ENCODE results near the gene EID2B.

EID2B gene

DNA sequence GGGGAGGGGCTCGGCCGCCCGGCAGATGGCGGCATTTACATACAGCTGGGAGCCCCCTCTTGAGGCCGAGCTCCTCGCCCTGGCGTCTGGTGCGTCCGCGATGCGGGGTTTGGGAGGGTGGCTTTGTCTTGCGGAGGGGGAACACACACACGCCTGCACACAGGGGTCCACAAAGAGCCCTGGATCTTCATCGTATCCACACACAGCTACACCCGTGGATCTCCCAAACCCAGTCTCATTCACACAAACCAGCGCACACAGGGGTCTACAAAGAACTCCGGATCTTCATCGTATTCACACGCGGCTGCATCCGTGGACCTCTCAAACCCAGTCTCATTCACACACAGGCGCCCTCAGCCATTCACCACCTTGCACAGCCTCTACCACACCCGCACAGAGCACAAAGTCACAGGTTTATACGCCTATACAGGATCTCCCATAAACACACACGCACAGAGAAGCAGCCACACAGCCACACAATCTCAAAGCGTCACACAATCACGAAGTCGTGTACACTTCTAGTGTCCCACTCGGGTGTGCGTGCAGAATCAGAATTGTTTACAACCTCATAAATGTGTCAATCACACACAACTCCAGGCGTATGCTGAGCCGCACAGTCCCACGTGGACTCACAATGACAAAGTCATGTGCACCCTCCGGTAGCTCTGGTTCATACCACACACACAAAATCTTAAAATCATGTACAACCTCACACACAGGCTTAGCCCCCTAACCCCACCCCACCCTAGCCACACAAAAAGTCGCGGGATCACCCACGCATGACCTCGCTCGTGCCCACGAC is 34.5 kb downstream of the EID2B start:
- no peak for DNase-seq

DNA sequence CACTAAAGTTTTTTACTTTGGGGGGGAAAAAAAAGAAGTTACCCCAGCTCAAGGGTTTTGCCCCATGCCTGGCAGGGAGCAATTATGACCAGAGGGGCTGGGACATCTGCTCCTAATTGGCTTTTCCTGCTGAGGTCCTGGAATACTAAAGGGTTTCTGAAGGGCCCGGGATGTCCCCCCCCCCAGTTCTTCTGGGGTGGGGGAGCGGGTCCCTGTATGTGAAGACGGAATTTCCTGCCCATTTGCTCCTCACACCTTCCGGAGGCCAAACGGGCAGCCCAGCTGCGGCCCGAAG is 35.0 kb downstream of the EID2B start:
- DNase-seq: no peak

DNA sequence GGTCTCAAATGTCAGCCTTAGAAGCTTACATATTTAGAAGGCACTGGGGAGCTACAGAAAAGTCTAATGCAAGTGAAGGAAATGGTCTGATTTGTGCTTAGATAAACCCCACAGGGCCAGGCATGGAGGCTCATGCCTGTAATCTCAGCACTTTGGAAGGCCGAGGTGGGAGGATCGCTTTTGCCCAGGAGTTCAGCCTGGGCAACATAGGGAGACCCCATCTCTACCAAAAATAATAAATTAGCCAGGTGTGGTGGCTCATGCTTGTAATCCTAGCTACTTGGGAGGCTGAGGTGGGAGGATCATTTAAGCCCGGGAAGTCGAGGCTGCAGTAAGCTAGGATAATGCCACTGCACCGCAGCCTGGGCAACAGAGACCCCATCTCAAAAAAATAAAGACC is 36.6 kb downstream of the EID2B start:
- no peak for DNase-seq

DNA sequence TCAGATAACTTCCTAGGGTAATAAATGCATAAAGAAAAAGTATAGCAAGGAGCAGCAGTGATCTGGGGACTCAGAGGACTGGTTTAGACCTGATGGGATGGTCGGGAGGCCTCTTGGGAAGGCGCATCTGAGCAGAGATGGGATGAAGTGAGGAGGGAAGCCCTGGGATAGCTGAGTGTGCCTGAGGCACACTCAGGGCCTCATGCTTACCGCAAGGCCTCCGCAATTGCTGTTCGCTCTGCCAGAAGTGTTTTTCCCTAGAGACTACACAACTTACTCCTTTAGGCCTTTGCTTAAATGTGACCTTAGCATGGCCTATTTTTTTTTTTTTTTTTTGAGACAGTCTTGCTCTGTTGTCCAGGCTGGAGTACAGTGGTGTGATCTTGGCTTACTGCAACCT is 38.0 kb downstream of the EID2B start:
- DNase-seq: no peak

DNA sequence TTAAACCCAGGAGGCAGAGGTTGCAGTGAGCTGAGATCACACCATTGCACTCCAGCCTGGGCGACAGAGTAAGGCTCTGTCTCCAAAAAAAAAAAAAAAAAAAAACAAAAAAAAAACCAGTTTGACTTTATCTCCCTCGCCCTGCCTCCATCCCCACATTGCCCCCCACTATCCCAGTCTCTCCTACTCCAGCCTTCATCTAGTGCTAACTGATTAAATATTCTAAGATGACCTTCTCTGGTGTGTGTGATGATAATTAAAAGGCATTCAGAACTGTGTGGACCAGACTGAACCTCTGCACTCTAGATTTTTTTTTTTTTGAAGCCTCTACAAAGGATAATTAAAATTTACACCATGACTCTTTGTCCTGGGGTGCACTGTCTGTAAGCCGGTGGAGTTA is 39.9 kb downstream of the EID2B start:
- DNase-seq: no peak

DNA sequence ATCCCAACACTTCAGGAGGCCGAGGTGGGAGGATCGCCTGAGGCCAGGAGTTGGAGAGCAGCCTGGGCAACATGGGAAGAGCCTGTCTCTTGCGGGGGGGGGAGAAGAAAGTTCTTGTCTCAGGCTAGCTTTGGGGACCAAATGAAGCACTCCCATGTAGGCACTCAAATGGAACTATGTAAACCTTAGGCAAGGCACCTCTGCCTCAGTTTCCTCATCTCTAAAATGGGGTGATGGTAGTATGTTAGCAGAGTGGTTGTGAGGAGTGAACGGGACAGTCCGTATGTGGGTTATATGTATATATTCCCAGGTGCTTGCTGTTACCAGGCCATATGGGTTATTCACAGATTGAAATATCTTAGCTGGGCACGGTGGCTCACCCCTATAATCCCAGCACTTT is 40.4 kb downstream of the EID2B start:
- no peak for DNase-seq

DNA sequence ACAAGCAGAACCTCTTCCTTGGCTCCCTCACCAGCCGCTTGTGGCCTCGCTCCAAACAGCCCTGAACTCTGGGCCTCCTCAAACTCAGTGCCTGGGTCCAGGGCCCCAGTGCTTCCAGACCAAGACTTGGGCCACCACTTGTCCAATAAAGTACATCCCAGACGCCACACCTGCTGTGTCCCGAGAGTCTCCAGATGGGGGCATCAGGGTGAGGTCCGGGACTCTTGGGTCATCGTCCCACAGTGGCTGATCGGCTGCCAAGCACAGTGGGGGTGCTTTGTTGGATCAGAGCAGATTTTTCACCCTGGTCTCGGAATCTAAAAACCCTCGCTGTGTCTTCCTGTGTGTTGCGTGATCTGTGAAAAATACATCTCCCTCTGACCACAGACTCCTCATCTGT is 42.9 kb downstream of the EID2B start:
- no peak for DNase-seq

DNA sequence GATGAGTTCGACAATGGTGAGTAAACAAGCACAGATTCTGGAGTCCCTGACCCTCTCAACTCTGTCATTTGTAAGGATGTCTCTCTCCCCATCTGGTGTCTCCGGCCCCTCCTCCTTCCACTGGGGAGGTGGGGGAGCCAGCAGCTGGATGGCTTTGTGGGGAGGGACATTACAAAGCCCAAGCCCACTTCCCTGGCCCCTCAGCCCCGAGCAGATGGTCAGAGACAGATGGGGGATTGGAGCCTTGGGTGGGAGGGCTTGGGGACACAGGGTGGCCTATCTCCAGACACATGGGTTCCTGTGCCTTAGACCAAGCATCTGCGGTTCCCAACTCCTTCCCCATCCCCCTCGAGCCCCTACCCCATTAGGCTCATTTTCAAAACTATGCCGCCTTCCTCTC is 49.5 kb downstream of the EID2B start:
- no peak for DNase-seq

DNA sequence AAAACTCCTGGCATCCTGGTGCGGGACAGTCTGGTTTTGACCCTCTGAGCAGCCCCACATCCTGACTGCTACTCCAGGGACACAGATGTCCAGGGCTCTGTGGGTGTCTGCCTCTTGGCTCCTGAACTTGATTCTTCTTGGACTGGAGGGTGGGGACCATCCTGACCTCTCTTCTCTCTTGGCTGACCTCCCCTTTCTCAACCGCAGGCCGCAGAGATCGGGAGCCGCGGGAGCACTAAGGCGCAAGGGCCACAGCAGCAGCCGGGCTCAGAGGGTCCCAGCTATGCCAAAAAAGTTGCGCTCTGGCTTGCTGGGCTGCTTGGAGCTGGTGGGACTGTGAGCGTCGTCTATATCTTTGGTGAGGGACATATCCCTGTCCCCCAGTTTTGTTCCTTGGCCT is 51.0 kb downstream of the EID2B start:
- no peak for DNase-seq

DNA sequence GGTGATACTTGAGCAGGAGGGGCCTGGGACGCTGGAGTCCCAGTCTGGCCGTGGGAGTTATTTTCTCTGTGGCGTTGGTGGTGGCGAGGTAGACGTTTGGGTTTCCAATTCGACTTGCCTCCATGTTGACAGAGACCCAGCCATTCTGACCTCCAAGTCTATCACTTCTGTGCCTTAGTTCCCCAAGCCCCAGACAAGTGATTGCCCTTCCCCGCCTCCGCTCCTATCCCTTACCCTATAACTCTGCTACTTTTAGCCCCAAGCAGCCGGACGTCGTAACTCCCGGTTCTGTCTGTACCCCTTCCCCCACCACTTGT is 51.5 kb downstream of the EID2B start:
- DNase-seq: no peak

All from activated CD4-positive, alpha-beta T cell treated with anti-CD3 and anti-CD28 coated beads for 1 hour (primary cell).